Measurements from ENCODE around the gene HLA-DQB1. TPM values are rescaled to one million over a fixed set of nuclear protein-coding genes. Genes with fewer than 3 reads are reported as not detected.

The HLA-DQB1 gene
- total RNA-seq, 4 donors from 2014 or later = 1.6 to 9.4 (median 3.7) TPM

GRCh38 chr6:32669240-32669639, 2.8 kb upstream of the HLA-DQB1 start:
- no peak overlapping the region for H3K27ac ChIP-seq
- no peaks in the 10 kb centered on the region for H3K4me1 ChIP-seq
- no peak for DNase-seq (ENCODE audit: low spot score in 2 of 2)
- 51% methylated on average over 4 of the region's 4 CpGs for WGBS
- no peak for TF ChIP-seq EP300 (IDR thresholded peaks at IDR 0.05)
- TF ChIP-seq, protein P1, sequence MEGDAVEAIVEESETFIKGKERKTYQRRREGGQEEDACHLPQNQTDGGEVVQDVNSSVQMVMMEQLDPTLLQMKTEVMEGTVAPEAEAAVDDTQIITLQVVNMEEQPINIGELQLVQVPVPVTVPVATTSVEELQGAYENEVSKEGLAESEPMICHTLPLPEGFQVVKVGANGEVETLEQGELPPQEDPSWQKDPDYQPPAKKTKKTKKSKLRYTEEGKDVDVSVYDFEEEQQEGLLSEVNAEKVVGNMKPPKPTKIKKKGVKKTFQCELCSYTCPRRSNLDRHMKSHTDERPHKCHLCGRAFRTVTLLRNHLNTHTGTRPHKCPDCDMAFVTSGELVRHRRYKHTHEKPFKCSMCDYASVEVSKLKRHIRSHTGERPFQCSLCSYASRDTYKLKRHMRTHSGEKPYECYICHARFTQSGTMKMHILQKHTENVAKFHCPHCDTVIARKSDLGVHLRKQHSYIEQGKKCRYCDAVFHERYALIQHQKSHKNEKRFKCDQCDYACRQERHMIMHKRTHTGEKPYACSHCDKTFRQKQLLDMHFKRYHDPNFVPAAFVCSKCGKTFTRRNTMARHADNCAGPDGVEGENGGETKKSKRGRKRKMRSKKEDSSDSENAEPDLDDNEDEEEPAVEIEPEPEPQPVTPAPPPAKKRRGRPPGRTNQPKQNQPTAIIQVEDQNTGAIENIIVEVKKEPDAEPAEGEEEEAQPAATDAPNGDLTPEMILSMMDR (IDR thresholded peaks at IDR 0.05) = no peak
- no peak for TF ChIP-seq POLR2AphosphoS5 (IDR thresholded peaks at IDR 0.05)
- TF ChIP-seq POLR2A (IDR thresholded peaks at IDR 0.05) = no peak
- H3K4me3 ChIP-seq = no peak overlapping the region
- H3K27me3 ChIP-seq = no peaks in the 10 kb centered on the region
- no peaks in the 10 kb centered on the region for H3K36me3 ChIP-seq
- no peaks in the 10 kb centered on the region for H3K9me3 ChIP-seq

- WGBS = 47% methylated on average over 5 of the region's 5 CpGs
- Histone ChIP-seq H3K4me1 (no peaks in the 10 kb centered on the region), H3K9me3 (no peaks in the 10 kb centered on the region), H3K27me3 (no peaks in the 10 kb centered on the region), H3K27ac (peak overlapping the region; percentile 2), H3K36me3 (no peaks in the 10 kb centered on the region), H3K4me3 (no peak overlapping the region)
- TF ChIP-seq, protein P1 (IDR thresholded peaks at IDR 0.05) = no peak
- TF ChIP-seq POLR2AphosphoS5 (IDR thresholded peaks at IDR 0.05) = no peak
- no peak for TF ChIP-seq POLR2A (IDR thresholded peaks at IDR 0.05)
- no peak for TF ChIP-seq EP300 (IDR thresholded peaks at IDR 0.05)
- no peak for DNase-seq (ENCODE audit: low spot score in 2 of 2)
Observed at GRCh38 chr6:32668226-32668747, 1.8 kb upstream of the HLA-DQB1 start.

DNA sequence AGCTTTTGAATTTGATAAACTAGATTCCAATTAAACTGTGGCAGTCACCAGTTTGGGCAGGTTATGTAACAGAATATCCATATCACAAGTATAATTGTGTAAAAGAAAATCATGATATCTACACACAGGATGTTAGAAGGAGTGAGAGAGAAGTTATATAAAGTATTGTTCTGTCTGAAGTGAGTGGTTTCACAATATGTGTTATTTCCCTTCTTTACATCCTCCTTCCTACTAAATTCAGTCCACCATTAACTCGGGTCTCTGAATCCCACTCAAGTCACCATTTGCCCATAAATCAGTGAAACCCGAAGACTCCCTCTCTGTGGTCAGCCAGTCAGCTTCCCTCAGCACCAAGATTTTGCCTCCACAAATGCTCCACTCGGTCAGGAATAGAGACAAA, 796 bp downstream of the HLA-DQB1 start:
- Histone ChIP-seq H3K36me3 (no peaks in the 10 kb centered on the region), H3K27ac (no peak overlapping the region), H3K4me1 (no peaks in the 10 kb centered on the region), H3K27me3 (no peaks in the 10 kb centered on the region), H3K9me3 (no peaks in the 10 kb centered on the region), H3K4me3 (no peak overlapping the region)
- DNase-seq (ENCODE audit: low spot score in 2 of 2) = no peak
- TF ChIP-seq POLR2AphosphoS5 (IDR thresholded peaks at IDR 0.05) = no peak
- TF ChIP-seq, protein P1 (IDR thresholded peaks at IDR 0.05) = no peak
- TF ChIP-seq POLR2A (IDR thresholded peaks at IDR 0.05) = no peak
- TF ChIP-seq EP300 (IDR thresholded peaks at IDR 0.05) = no peak
- WGBS = 16% methylated on average over 3 of the region's 3 CpGs

DNA sequence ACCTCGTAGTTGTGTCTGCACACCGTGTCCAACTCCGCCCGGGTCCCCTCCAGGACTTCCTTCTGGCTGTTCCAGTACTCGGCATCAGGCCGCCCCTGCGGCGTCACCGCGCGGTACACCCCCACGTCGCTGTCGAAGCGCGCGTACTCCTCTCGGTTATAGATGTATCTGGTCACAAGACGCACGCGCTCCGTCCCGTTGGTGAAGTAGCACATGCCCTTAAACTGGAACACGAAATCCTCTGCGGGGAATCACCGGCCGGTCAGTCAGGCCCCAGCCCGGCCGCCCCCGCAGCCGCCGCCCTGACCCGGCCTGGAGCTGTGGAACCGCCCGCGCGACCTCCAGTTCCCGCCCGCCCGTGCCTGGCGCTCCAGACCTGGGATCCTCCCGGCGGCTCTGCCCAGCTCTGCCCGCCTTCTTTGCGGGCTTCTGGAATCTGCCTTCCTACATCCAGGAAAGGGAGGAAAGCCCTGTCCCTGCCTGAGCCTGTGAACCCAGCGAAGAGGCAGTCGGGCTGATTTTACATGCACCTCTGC, 1.6 kb downstream of the HLA-DQB1 start:
- Histone ChIP-seq H3K4me3 (no peak overlapping the region), H3K27ac (no peak overlapping the region), H3K9me3 (no peaks in the 10 kb centered on the region), H3K36me3 (no peaks in the 10 kb centered on the region), H3K4me1 (no peaks in the 10 kb centered on the region), H3K27me3 (no peaks in the 10 kb centered on the region)
- peak in 1 of 2 donors; percentile 68 for DNase-seq (ENCODE audit: low spot score in 2 of 2)
- TF ChIP-seq POLR2A (IDR thresholded peaks at IDR 0.05) = no peak
- TF ChIP-seq POLR2AphosphoS5 (IDR thresholded peaks at IDR 0.05) = no peak
- no peak for TF ChIP-seq EP300 (IDR thresholded peaks at IDR 0.05)
- TF ChIP-seq, protein P1 (IDR thresholded peaks at IDR 0.05) = no peak
- WGBS = 1% methylated on average over 24 of the region's 47 CpGs

DNA sequence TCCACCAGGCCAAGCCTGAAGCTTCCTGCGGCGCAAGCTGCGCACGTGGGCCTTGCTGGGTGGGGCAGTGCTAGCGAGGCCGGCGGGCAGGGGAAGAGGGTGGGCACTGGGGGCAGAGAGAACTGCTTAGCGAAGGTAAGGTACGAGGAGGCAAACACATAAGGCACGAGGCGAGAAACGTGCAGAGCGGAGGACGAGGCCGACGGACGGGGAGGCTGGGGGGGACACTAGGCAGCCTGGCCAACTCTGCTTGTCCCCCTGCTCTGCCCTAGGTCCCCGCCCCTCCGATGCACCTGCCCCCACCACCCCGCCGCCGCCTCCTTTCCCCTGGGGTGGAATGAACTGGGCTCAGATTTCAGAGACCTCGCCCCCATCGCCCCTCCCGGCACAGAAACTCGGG, 2.1 kb downstream of the HLA-DQB1 start:
- no peaks in the 10 kb centered on the region for H3K27me3 ChIP-seq
- no peaks in the 10 kb centered on the region for H3K36me3 ChIP-seq
- 27% methylated on average over 12 of the region's 26 CpGs for WGBS
- H3K9me3 ChIP-seq = no peaks in the 10 kb centered on the region
- no peak overlapping the region for H3K27ac ChIP-seq
- no peak for DNase-seq (ENCODE audit: low spot score in 2 of 2)
- no peaks in the 10 kb centered on the region for H3K4me1 ChIP-seq
- no peak overlapping the region for H3K4me3 ChIP-seq
- TF ChIP-seq, protein P1 (IDR thresholded peaks at IDR 0.05) = no peak
- TF ChIP-seq POLR2AphosphoS5 (IDR thresholded peaks at IDR 0.05) (no peak), EP300 (IDR thresholded peaks at IDR 0.05) (no peak), POLR2A (IDR thresholded peaks at IDR 0.05) (no peak)
